PC-3 (cell line): ENCODE results near the gene COX4I1. TPM values are rescaled to one million over a fixed set of nuclear protein-coding genes. Genes with fewer than 3 reads are reported as not detected.

Experiments
- ATAC-seq: fragments of 200-7000 bp; cut with Tn5 transposase; 2 replicates; pipeline ENCODE4 v1.9.1; 2020; ENCODE audit warnings: mild to moderate bottlenecking, moderate library complexity
- BruUV-seq: library from RNA; stranded (reverse); fragments of 400-500 nt; replicated peaks from 2 replicates; lab custom pipeline; 2021; lab: Mats Ljungman, UMichigan
- CTCF ChIA-PET: fragments of 300-600 bp; sonication (Branson Sonifier 250); formaldehyde crosslinking; loops from one replicate; lab custom pipeline; 2022; ENCODE audit warnings: antibody characterized with exemption; lab: Charles Lee
- POLR2A ChIA-PET: fragments of 300-600 bp; sonication (Branson Sonifier 250); formaldehyde crosslinking; loops from one replicate; lab custom pipeline; 2022; ENCODE audit warnings: antibody characterized with exemption; ENCODE audit not compliant: unreplicated experiment; lab: Charles Lee
- DNase-seq: peaks from one replicate; pipeline ENCODE4 v3.0.0-alpha.2; 2015
- H2AFZ ChIP-seq: fragments of 300-600 bp; sonication (generic); 2 replicates; pipeline ENCODE4 v1.6.0; 2016; ENCODE audit warnings: antibody characterized with exemption, low read length
- H3F3A ChIP-seq: fragments of 300-600 bp; sonication (generic); one replicate; pipeline ENCODE4 v1.6.0; 2017; ENCODE audit warnings: antibody characterized with exemption, low read length, control low read depth, mild to moderate bottlenecking; ENCODE audit not compliant: unreplicated experiment
- H3K27ac ChIP-seq: fragments of 300-600 bp; sonication (generic); 2 replicates; pipeline ENCODE4 v1.5.1; 2016; ENCODE audit warnings: mild to moderate bottlenecking, low read length
- H3K27me3 ChIP-seq: fragments of 300-600 bp; sonication (generic); 2 replicates; pipeline ENCODE4 v1.6.1; 2016; ENCODE audit warnings: low read length, mixed read lengths
- H3K36me3 ChIP-seq: fragments of 300-600 bp; sonication (generic); 2 replicates; pipeline ENCODE4 v1.6.1; 2016; ENCODE audit warnings: low read depth, mixed run types, low read length, mixed read lengths
- H3K4me1 ChIP-seq: fragments of 300-600 bp; sonication (generic); 2 replicates; pipeline ENCODE4 v1.5.1; 2016; ENCODE audit warnings: low read length; ENCODE audit not compliant: insufficient read depth
- H3K4me2 ChIP-seq: fragments of 300-600 bp; sonication (generic); 2 replicates; pipeline ENCODE4 v1.6.0; 2016; ENCODE audit warnings: low read length
- H3K4me3 ChIP-seq: fragments of 300-600 bp; sonication (generic); 2 replicates; pipeline ENCODE4 v1.5.1; 2016; ENCODE audit warnings: mild to moderate bottlenecking, low read length, mixed read lengths
- H3K79me2 ChIP-seq: fragments of 300-600 bp; sonication (generic); 2 replicates; pipeline ENCODE4 v1.6.1; 2017; ENCODE audit warnings: low read length, mixed read lengths
- H3K9ac ChIP-seq: fragments of 300-600 bp; sonication (generic); 2 replicates; pipeline ENCODE4 v1.6.0; 2016; ENCODE audit warnings: mild to moderate bottlenecking, low read length
- H3K9me2 ChIP-seq: fragments of 300-600 bp; sonication (generic); replicated peaks from 2 replicates; pipeline ENCODE4 v1.6.1; 2016; ENCODE audit warnings: mixed run types, low read length, mixed read lengths
- H3K9me3 ChIP-seq: fragments of 300-600 bp; sonication (generic); 2 replicates; pipeline ENCODE4 v1.6.1; 2016; ENCODE audit warnings: low read length, mixed read lengths
- H4K20me1 ChIP-seq: fragments of 300-600 bp; sonication (generic); 2 replicates; pipeline ENCODE4 v1.6.1; 2016; ENCODE audit warnings: low read length, mixed read lengths
- EZH2 ChIP-seq: fragments of 300-600 bp; sonication (generic); IDR thresholded peaks from one replicate; pipeline ENCODE4 v1.6.1; 2017; ENCODE audit warnings: antibody characterized with exemption, mild to moderate bottlenecking, low read length; ENCODE audit not compliant: unreplicated experiment
- EZH2phosphoT487 ChIP-seq: fragments of 300-600 bp; sonication (generic); IDR thresholded peaks from 2 replicates; pipeline ENCODE4 v1.6.1; 2018; ENCODE audit warnings: mild to moderate bottlenecking, antibody characterized with exemption, low read length, borderline replicate concordance
- intact Hi-C: fragments of 100-400 bp; cut with micrococcal nuclease; formaldehyde crosslinking; loops from 2 replicates; pipeline ENCODE4 v1.9.0; 2023
- total RNA-seq: library from RNA; depleted of rRNA; stranded (reverse); fragments of >200 nt; gene quantifications from 2 replicates; pipeline ENCODE4 v1.2.3, GENCODE V29; 2014
- TF ChIP-seq, protein P1 (sequence below): fragments of 300-600 bp; sonication (generic); conservative IDR thresholded peaks from 2 replicates; pipeline ENCODE4 v1.5.1; 2017; ENCODE audit warnings: antibody characterized with exemption, low read depth, mild to moderate bottlenecking, low read length

COX4I1 gene
- total RNA-seq, 1 experiment from 2014 or later = 598 TPM

GRCh38 chr16:85773044-85773443, 26.5 kb upstream of the COX4I1 start:
- Histone ChIP-seq H3K36me3 (no peaks in the 10 kb centered on the region), H3F3A (peaks cover 4% of the 10 kb centered on the region), H3K9me2 (no peaks in the 10 kb centered on the region), H3K79me2 (no peaks in the 10 kb centered on the region), H3K4me3 (no peak overlapping the region), H3K9me3 (no peaks in the 10 kb centered on the region), H2AFZ (no peak overlapping the region), H3K4me2 (no peak overlapping the region), H3K27ac (no peak overlapping the region), H3K27me3 (no peaks in the 10 kb centered on the region), H3K9ac (no peak overlapping the region), H4K20me1 (0 out of 2 replicates have a peak, but pooled peaks cover 4% of the 10 kb centered on the region), H3K4me1 (peaks cover 25% of the 10 kb centered on the region)
- ChIA-PET POLR2A (no interaction called here), CTCF (no interaction called here)
- no TSS peak for BruUV-seq
- no peak for DNase-seq
- TF ChIP-seq, protein P1, sequence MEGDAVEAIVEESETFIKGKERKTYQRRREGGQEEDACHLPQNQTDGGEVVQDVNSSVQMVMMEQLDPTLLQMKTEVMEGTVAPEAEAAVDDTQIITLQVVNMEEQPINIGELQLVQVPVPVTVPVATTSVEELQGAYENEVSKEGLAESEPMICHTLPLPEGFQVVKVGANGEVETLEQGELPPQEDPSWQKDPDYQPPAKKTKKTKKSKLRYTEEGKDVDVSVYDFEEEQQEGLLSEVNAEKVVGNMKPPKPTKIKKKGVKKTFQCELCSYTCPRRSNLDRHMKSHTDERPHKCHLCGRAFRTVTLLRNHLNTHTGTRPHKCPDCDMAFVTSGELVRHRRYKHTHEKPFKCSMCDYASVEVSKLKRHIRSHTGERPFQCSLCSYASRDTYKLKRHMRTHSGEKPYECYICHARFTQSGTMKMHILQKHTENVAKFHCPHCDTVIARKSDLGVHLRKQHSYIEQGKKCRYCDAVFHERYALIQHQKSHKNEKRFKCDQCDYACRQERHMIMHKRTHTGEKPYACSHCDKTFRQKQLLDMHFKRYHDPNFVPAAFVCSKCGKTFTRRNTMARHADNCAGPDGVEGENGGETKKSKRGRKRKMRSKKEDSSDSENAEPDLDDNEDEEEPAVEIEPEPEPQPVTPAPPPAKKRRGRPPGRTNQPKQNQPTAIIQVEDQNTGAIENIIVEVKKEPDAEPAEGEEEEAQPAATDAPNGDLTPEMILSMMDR = no peak
- TF ChIP-seq EZH2phosphoT487 (no peak), EZH2 (no peak)
- intact Hi-C loops = no loop called here
- ATAC-seq = no peak

- H3K79me2 ChIP-seq = no peaks in the 10 kb centered on the region
- H3K4me3 ChIP-seq = no peak overlapping the region
- H3K9ac ChIP-seq = no peak overlapping the region
- no peaks in the 10 kb centered on the region for H3K9me2 ChIP-seq
- TF ChIP-seq EZH2phosphoT487 = no peak
- H4K20me1 ChIP-seq = 0 out of 2 replicates have a peak, but pooled peaks cover 4% of the 10 kb centered on the region
- intact Hi-C loops = no loop called here
- ATAC-seq (no peak), DNase-seq (no peak)
- CTCF ChIA-PET = no interaction called here
- H3K27ac ChIP-seq = no peak overlapping the region
- no TSS peak for BruUV-seq
- H2AFZ ChIP-seq = no peak overlapping the region
- H3K36me3 ChIP-seq = no peaks in the 10 kb centered on the region
- H3K27me3 ChIP-seq = no peaks in the 10 kb centered on the region
- H3F3A ChIP-seq = peaks cover 9% of the 10 kb centered on the region
- no peak overlapping the region for H3K4me2 ChIP-seq
- H3K4me1 ChIP-seq = peaks cover 29% of the 10 kb centered on the region
- H3K9me3 ChIP-seq = no peaks in the 10 kb centered on the region
- POLR2A ChIA-PET = no interaction called here
These were observed 25.4 kb upstream of the COX4I1 start for GRCh38 chr16:85774136-85774535.

DNA sequence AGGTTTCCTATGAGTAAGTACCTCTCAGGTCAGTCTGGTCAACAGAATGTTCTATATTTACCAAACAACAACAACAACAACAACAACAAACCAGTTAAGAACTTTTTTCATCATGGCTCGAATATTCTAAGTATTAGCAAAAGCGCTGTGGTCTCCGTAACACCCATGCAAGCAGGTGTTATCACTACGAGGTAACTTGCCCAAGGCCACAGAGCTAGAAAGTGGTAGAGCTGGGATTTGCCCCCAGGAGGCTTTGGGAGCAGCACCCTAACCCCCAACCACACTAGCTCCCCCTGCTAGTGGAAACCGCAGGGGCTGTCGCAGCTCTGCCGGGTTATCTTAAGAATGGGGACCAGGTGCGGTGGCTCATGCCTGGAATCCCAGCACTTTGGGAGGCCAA, 24.7 kb upstream of the COX4I1 start:
- H3K4me3 ChIP-seq = no peak overlapping the region
- no peak overlapping the region for H3K4me2 ChIP-seq
- H3K4me1 ChIP-seq = peaks cover 29% of the 10 kb centered on the region
- H3K27ac ChIP-seq = no peak overlapping the region
- ChIA-PET CTCF (no interaction called here), POLR2A (no interaction called here)
- no peak overlapping the region for H2AFZ ChIP-seq
- no peaks in the 10 kb centered on the region for H3K27me3 ChIP-seq
- H3F3A ChIP-seq = peaks cover 9% of the 10 kb centered on the region
- H3K36me3 ChIP-seq = peaks cover 5% of the 10 kb centered on the region; the same call in 1 of the 2 replicates
- H4K20me1 ChIP-seq = 0 out of 2 replicates have a peak, but pooled peaks cover 4% of the 10 kb centered on the region
- H3K9me2 ChIP-seq = no peaks in the 10 kb centered on the region
- no TSS peak for BruUV-seq
- ATAC-seq = no peak
- no peak for DNase-seq
- H3K9ac ChIP-seq = no peak overlapping the region
- no peak for TF ChIP-seq EZH2phosphoT487
- TF ChIP-seq EZH2 = no peak
- TF ChIP-seq, protein P1 = no peak
- intact Hi-C loops = no loop called here
- no peaks in the 10 kb centered on the region for H3K79me2 ChIP-seq
- H3K9me3 ChIP-seq = no peaks in the 10 kb centered on the region
